Ascending aorta (tissue), 2 donors: ENCODE measurements around the gene TMEM225. TPM values are rescaled to one million over a fixed set of nuclear protein-coding genes. Genes with fewer than 3 reads are reported as not detected.
"Not testable (repeated sequence)": the region's sequence is repeated elsewhere in the genome, so short reads cannot be mapped to it uniquely, and the experiment has no call there.

Source experiments
- DNase-seq, 2 donors: peaks; one replicate each; pipeline ENCODE4 v3.0.0-alpha.2; 2019; ENCODE audit warnings: low spot score in 2 of 2
- H3K27ac ChIP-seq, 2 donors: fragments of 200-600 bp; sonication (generic); one replicate each; pipeline ENCODE4 v1.5.1; 2016 to 2017; ENCODE audit warnings: mild to moderate bottlenecking in 1 of 2
- H3K27me3 ChIP-seq: fragments of 200-600 bp; sonication (generic); one replicate; pipeline ENCODE4 v1.5.1; 2017
- H3K36me3 ChIP-seq, 2 donors: fragments of 200-600 bp; sonication (generic); one replicate each; pipeline ENCODE4 v1.5.1; 2016
- H3K4me1 ChIP-seq, 2 donors: fragments of 200-600 bp; sonication (generic); one replicate each; pipeline ENCODE4 v1.5.1; 2016 to 2017; ENCODE audit warnings: mild to moderate bottlenecking in 1 of 2
- H3K4me3 ChIP-seq, 2 donors: fragments of 200-600 bp; sonication (generic); one replicate each; pipeline ENCODE4 v1.5.1; 2016 to 2017; ENCODE audit warnings: mild to moderate bottlenecking in 1 of 2
- H3K9me3 ChIP-seq, 2 donors: fragments of 200-600 bp; sonication (generic); one replicate each; pipeline ENCODE4 v1.5.1; 2016
- CTCF ChIP-seq, 3 experiments: fragments of 200-600 bp in 2 of 3; fragments of 450-650 bp in 1 of 3; sonication (generic) in 2 of 3; IDR thresholded peaks; one replicate each; pipeline ENCODE4 v1.5.1; 2016 to 2019; ENCODE audit warnings: antibody characterized with exemption in 3 of 3, mild to moderate bottlenecking in 1 of 3, moderate library complexity in 1 of 3
- intact Hi-C: fragments of 100-400 bp; cut with DNase I; formaldehyde crosslinking; loops from one replicate; pipeline ENCODE4 v1.15.1; 2023
- total RNA-seq: library from RNA; depleted of rRNA; stranded (reverse); fragments of >200 nt; gene quantifications from one replicate; pipeline ENCODE4 v1.1.0, GENCODE V29; 2016

Gene TMEM225
- total RNA-seq, 1 donor from 2014 or later: not detected

- Histone ChIP-seq H3K4me1 (no peaks in the 10 kb centered on the region), H3K36me3 (no peaks in the 10 kb centered on the region), H3K27ac (no peak within 1 kb of the TSS), H3K9me3 (no peaks in the 10 kb centered on the region), H3K4me3 (no peak within 1 kb of the TSS), H3K27me3 (no peaks in the 10 kb centered on the region)
- DNase-seq: no peak
- intact Hi-C loops: no loop called here
- no peak for TF ChIP-seq CTCF (IDR thresholded peaks at IDR 0.05)
These were observed 16.4 kb upstream of the TMEM225 start, which contains the start of gene OR8D4 for GRCh38 chr11:123901867-123902266. Gene OR8D4 (plus strand): TSS chr11:123902167. CDS start chr11:123906432, 4,265 bp downstream.

GRCh38 chr11:123899792-123900191 lies 14.3 kb upstream of the TMEM225 start:
- DNase-seq: no peak
- no peak overlapping the region for H3K27ac ChIP-seq
- intact Hi-C loops: no loop called here
- H3K4me3 ChIP-seq: no peak overlapping the region
- TF ChIP-seq CTCF (IDR thresholded peaks at IDR 0.05): no peak
- no peaks in the 10 kb centered on the region for H3K36me3 ChIP-seq
- no peaks in the 10 kb centered on the region for H3K9me3 ChIP-seq
- no peaks in the 10 kb centered on the region for H3K4me1 ChIP-seq
- no peaks in the 10 kb centered on the region for H3K27me3 ChIP-seq

- Histone ChIP-seq H3K4me3 (no peak overlapping the region), H3K27me3 (no peaks in the 10 kb centered on the region), H3K36me3 (no peaks in the 10 kb centered on the region), H3K27ac (no peak overlapping the region), H3K4me1 (no peaks in the 10 kb centered on the region), H3K9me3 (no peaks in the 10 kb centered on the region)
- intact Hi-C loops: no loop called here
- no peak for TF ChIP-seq CTCF (IDR thresholded peaks at IDR 0.05)
- no peak for DNase-seq
These were observed 6.6 kb upstream of the TMEM225 start for GRCh38 chr11:123892031-123892430.

GRCh38 chr11:123880912-123881311 lies 4.6 kb downstream of the TMEM225 start:
- intact Hi-C loops: no loop called here
- H3K27me3 ChIP-seq: no peaks in the 10 kb centered on the region

GRCh38 chr11:123867795-123868194 lies 17.7 kb downstream of the TMEM225 start:
- H3K36me3 ChIP-seq, H3K4me1 ChIP-seq, DNase-seq, intact Hi-C loops, H3K9me3 ChIP-seq, H3K4me3 ChIP-seq, H3K27me3 ChIP-seq, H3K27ac ChIP-seq: not testable (repeated sequence)

More at GRCh38 chr11:123880912-123881311, 4.6 kb downstream of the TMEM225 start:
- Histone ChIP-seq H3K27ac (no peak overlapping the region), H3K36me3 (no peaks in the 10 kb centered on the region), H3K9me3 (no peaks in the 10 kb centered on the region), H3K4me3 (no peak overlapping the region), H3K4me1 (no peaks in the 10 kb centered on the region)
- no peak for TF ChIP-seq CTCF (IDR thresholded peaks at IDR 0.05)
- no peak for DNase-seq

- not testable (repeated sequence) for H3K27ac ChIP-seq, H3K27me3 ChIP-seq
These were observed 20.2 kb downstream of the TMEM225 start for GRCh38 chr11:123865293-123865692.

GRCh38 chr11:123859731-123860130 lies 25.7 kb downstream of the TMEM225 start:
- no peak for DNase-seq
- Histone ChIP-seq H3K36me3 (no peaks in the 10 kb centered on the region), H3K4me3 (no peak overlapping the region), H3K27ac (no peak overlapping the region), H3K9me3 (no peaks in the 10 kb centered on the region), H3K27me3 (no peaks in the 10 kb centered on the region), H3K4me1 (no peaks in the 10 kb centered on the region)
- TF ChIP-seq CTCF (IDR thresholded peaks at IDR 0.05): no peak
- intact Hi-C loops: no loop called here

More at GRCh38 chr11:123865293-123865692, 20.2 kb downstream of the TMEM225 start:
- intact Hi-C loops, H3K4me3 ChIP-seq, H3K9me3 ChIP-seq, H3K4me1 ChIP-seq, DNase-seq, H3K36me3 ChIP-seq: not testable (repeated sequence)
